WTC11 (cell line): ENCODE results near the gene NOM1. TPM values are rescaled to one million over a fixed set of nuclear protein-coding genes. Genes with fewer than 3 reads are reported as not detected.

Source experiments
- ATAC-seq: fragments of 200-7000 bp; cut with Tn5 transposase; 2 replicates; pipeline ENCODE4 v1.10.0; 2021; ENCODE audit warnings: mild to moderate bottlenecking, moderate library complexity
- CTCF ChIA-PET: fragments of 300-600 bp; sonication (Branson Sonifier 250); formaldehyde crosslinking; loops from one replicate; lab custom pipeline; 2021; ENCODE audit warnings: antibody characterized with exemption; lab: Charles Lee
- POLR2A ChIA-PET: fragments of 350-600 bp; sonication (Branson Sonifier 250); formaldehyde crosslinking; loops from one replicate; lab custom pipeline; 2021; ENCODE audit warnings: antibody characterized with exemption; lab: Charles Lee
- DNase-seq: peaks from one replicate; pipeline ENCODE4 v3.0.0; 2021; ENCODE audit warnings: low spot score
- H3K27ac Mint-ChIP-seq: 2 replicates; pipeline ENCODE4 v1.8.0; 2021; ENCODE audit warnings: mixed read lengths
- H3K27me3 Mint-ChIP-seq: 2 replicates; pipeline ENCODE4 v1.8.0; 2021; ENCODE audit warnings: low read depth, mild to moderate bottlenecking, moderate library complexity, mixed read lengths
- H3K36me3 Mint-ChIP-seq: 2 replicates; pipeline ENCODE4 v1.8.0; 2021; ENCODE audit warnings: mixed read lengths
- H3K4me1 Mint-ChIP-seq: 2 replicates; pipeline ENCODE4 v1.8.0; 2022; ENCODE audit warnings: mixed read lengths
- H3K4me3 Mint-ChIP-seq: 2 replicates; pipeline ENCODE4 v1.8.0; 2021; ENCODE audit warnings: mild to moderate bottlenecking, moderate library complexity, mixed read lengths
- H3K9me3 Mint-ChIP-seq: 2 replicates; pipeline ENCODE4 v1.8.0; 2021; ENCODE audit warnings: mixed read lengths
- ARID4B ChIP-seq: sonication (generic); formaldehyde crosslinking; IDR thresholded peaks from 2 replicates; pipeline ENCODE4 v1.8.0; 2023; ENCODE audit warnings: missing genetic modification reagents, mild to moderate bottlenecking, borderline replicate concordance
- ATF1 ChIP-seq: sonication (generic); formaldehyde crosslinking; IDR thresholded peaks from 2 replicates; pipeline ENCODE4 v1.8.1; 2023; ENCODE audit warnings: mild to moderate bottlenecking, moderate library complexity, missing genetic modification reagents
- ATF3 ChIP-seq: sonication (generic); formaldehyde crosslinking; conservative IDR thresholded peaks from 2 replicates; pipeline ENCODE4 v1.8.1; 2022; ENCODE audit warnings: mild to moderate bottlenecking, missing genetic modification reagents
- E2F4 ChIP-seq: sonication (generic); formaldehyde crosslinking; IDR thresholded peaks from 2 replicates; pipeline ENCODE4 v1.8.1; 2022; ENCODE audit warnings: low read depth, mild to moderate bottlenecking, moderate library complexity, missing genetic modification reagents, borderline replicate concordance
- ELF4 ChIP-seq: sonication (generic); formaldehyde crosslinking; IDR thresholded peaks from 2 replicates; pipeline ENCODE4 v1.8.1; 2022; ENCODE audit warnings: low read depth, mild to moderate bottlenecking, moderate library complexity, missing genetic modification reagents
- FOXJ3 ChIP-seq: sonication (generic); formaldehyde crosslinking; IDR thresholded peaks from 2 replicates; pipeline ENCODE4 v1.9.0; 2021; ENCODE audit warnings: missing genetic modification reagents, mild to moderate bottlenecking, borderline replicate concordance
- FOXP4 ChIP-seq: sonication (generic); formaldehyde crosslinking; IDR thresholded peaks from 2 replicates; pipeline ENCODE4 v1.8.0; 2022; ENCODE audit warnings: mild to moderate bottlenecking, missing genetic modification reagents
- JAZF1 ChIP-seq: fragments of 250-450 bp; sonication (Bioruptor Pico); IDR thresholded peaks from 2 replicates; pipeline ENCODE4 v1.9.0; 2021; ENCODE audit warnings: moderate library complexity, mild to moderate bottlenecking, inconsistent platforms
- MYBL2 ChIP-seq: sonication (generic); formaldehyde crosslinking; IDR thresholded peaks from 2 replicates; pipeline ENCODE4 v1.8.1; 2023; ENCODE audit warnings: mild to moderate bottlenecking, moderate library complexity, missing genetic modification reagents
- NFATC4 ChIP-seq: fragments of 250-450 bp; sonication (Bioruptor Pico); IDR thresholded peaks from 2 replicates; pipeline ENCODE4 v1.9.0; 2021; ENCODE audit warnings: mild to moderate bottlenecking
- NR1H2 ChIP-seq: sonication (generic); formaldehyde crosslinking; IDR thresholded peaks from 2 replicates; pipeline ENCODE4 v1.9.0; 2021; ENCODE audit warnings: mild to moderate bottlenecking, moderate library complexity, missing genetic modification reagents
- PREB ChIP-seq: sonication (generic); formaldehyde crosslinking; IDR thresholded peaks from 2 replicates; pipeline ENCODE4 v1.8.1; 2022; ENCODE audit warnings: mild to moderate bottlenecking, missing genetic modification reagents, moderate library complexity, borderline replicate concordance
- USF1 ChIP-seq: sonication (generic); formaldehyde crosslinking; IDR thresholded peaks from 2 replicates; pipeline ENCODE4 v1.8.0; 2022; ENCODE audit warnings: mild to moderate bottlenecking, missing genetic modification reagents
- ZBTB21 ChIP-seq: sonication (generic); formaldehyde crosslinking; IDR thresholded peaks from 2 replicates; pipeline ENCODE4 v1.8.1; 2023; ENCODE audit warnings: mild to moderate bottlenecking, missing genetic modification reagents, borderline replicate concordance
- ZNF281 ChIP-seq: sonication (generic); formaldehyde crosslinking; IDR thresholded peaks from 2 replicates; pipeline ENCODE4 v1.8.0; 2023; ENCODE audit warnings: mild to moderate bottlenecking, missing genetic modification reagents
- ZNF512 ChIP-seq: sonication (generic); formaldehyde crosslinking; IDR thresholded peaks from 2 replicates; pipeline ENCODE4 v1.8.1; 2022; ENCODE audit warnings: missing genetic modification reagents, borderline replicate concordance
- ZNF671 ChIP-seq: fragments of 250-450 bp; sonication (Bioruptor Pico); IDR thresholded peaks from 2 replicates; pipeline ENCODE4 v1.8.0; 2021; ENCODE audit warnings: mild to moderate bottlenecking
- total RNA-seq: library from RNA; stranded (reverse); gene quantifications from 3 replicates; pipeline ENCODE4 v1.2.3, GENCODE V29; 2021

Gene NOM1
- total RNA-seq, 1 experiment from 2014 or later, result 38.5 TPM

GRCh38 chr7:156993021-156993924, 43.8 kb downstream of the NOM1 start:
- Mint-ChIP-seq H3K36me3 (no peaks in the 10 kb centered on the region), H3K9me3 (no peaks in the 10 kb centered on the region), H3K27me3 (peaks cover 47% of the 10 kb centered on the region), H3K27ac (no peak overlapping the region), H3K4me1 (peaks cover 4% of the 10 kb centered on the region; the same call in 1 of the 2 replicates), H3K4me3 (no peak overlapping the region)
- TF ChIP-seq E2F4 (CRISPR knock-in tag), result no peak
- no peak for TF ChIP-seq MYBL2 (CRISPR knock-in tag)
- TF ChIP-seq ZNF671 (CRISPR knock-in tag), result no peak
- no peak for TF ChIP-seq ZNF512 (CRISPR knock-in tag)
- no peak for TF ChIP-seq FOXJ3
- TF ChIP-seq ELF4 (CRISPR knock-in tag), result no peak
- no peak for TF ChIP-seq ZNF281
- TF ChIP-seq ARID4B (CRISPR knock-in tag), result no peak
- TF ChIP-seq PREB (CRISPR knock-in tag), result no peak
- TF ChIP-seq USF1 (CRISPR knock-in tag), result no peak
- ChIA-PET POLR2A (no interaction called here), CTCF (interaction anchor here (1.2 to 2.3 kb wide), 4 partner anchors 20 to 280 kb away, joined by 3 to 6 read pairs (median 4); partner anchors contain the start of gene NOM1)
- DNase-seq (no peak), ATAC-seq (peak; percentile 48)

GRCh38 chr7:156993925-156994235, 44.4 kb downstream of the NOM1 start:
- no peak overlapping the region for H3K27ac Mint-ChIP-seq
- H3K36me3 Mint-ChIP-seq, result no peaks in the 10 kb centered on the region
- ATAC-seq (no peak; the same call in 1 of the 2 replicates), DNase-seq (no peak)
- H3K4me1 Mint-ChIP-seq, result peaks cover 4% of the 10 kb centered on the region; the same call in 1 of the 2 replicates
- no peaks in the 10 kb centered on the region for H3K9me3 Mint-ChIP-seq
- ChIA-PET CTCF (interaction anchor here (0.5 to 1.5 kb wide), 4 partner anchors 19 to 280 kb away, joined by 3 to 5 read pairs (median 3); no protein-coding TSS in a partner anchor), POLR2A (no interaction called here)
- H3K4me3 Mint-ChIP-seq, result no peak overlapping the region
- peaks cover 53% of the 10 kb centered on the region for H3K27me3 Mint-ChIP-seq
- no peak for TF ChIP-seq NFATC4 (CRISPR knock-in tag)
- no peak for TF ChIP-seq ATF1 (CRISPR knock-in tag)
- TF ChIP-seq FOXP4 (CRISPR knock-in tag), result no peak
- TF ChIP-seq ZBTB21 (CRISPR knock-in tag), result no peak
- no peak for TF ChIP-seq NR1H2 (CRISPR knock-in tag)
- TF ChIP-seq JAZF1, result no peak
- no peak for TF ChIP-seq ATF3
